ENCODE results near the gene COL4A6.

The COL4A6 gene

GRCh38 chrX:108216919-108217571, 221.2 kb downstream of the COL4A6 start:
- Histone ChIP-seq H3K9ac (ENCODE audit: low read length) (no peak overlapping the region), H4K20me1 (ENCODE audit: low read depth, low read length) (no peaks in the 10 kb centered on the region), H2AFZ (ENCODE audit: low read depth, low read length, severe bottlenecking) (no peak overlapping the region), H3K79me2 (ENCODE audit: insufficient read depth, low read length) (no peaks in the 10 kb centered on the region), H3K27me3 (ENCODE audit: low read length) (no peaks in the 10 kb centered on the region), H3K27ac (ENCODE audit: low read depth, low read length) (no peak overlapping the region), H3K36me3 (ENCODE audit: low read length) (no peaks in the 10 kb centered on the region), H3K9me2 (replicated peaks; ENCODE audit: insufficient read depth, low read length) (no peaks in the 10 kb centered on the region), H3K9me3 (ENCODE audit: insufficient read depth, low read length) (no peaks in the 10 kb centered on the region), H3K4me2 (ENCODE audit: low read depth, low read length, poor library complexity, severe bottlenecking) (no peak overlapping the region), H3K4me3 (ENCODE audit: insufficient read depth, low read length, poor library complexity, severe bottlenecking) (no peak overlapping the region), H3F3A (ENCODE audit: insufficient read depth) (no peaks in the 10 kb centered on the region)
- no peak for TF ChIP-seq EZH2phosphoT487 (conservative IDR thresholded peaks at IDR 0.05; ENCODE audit: low read length)
- no peak for TF ChIP-seq CTCF (IDR thresholded peaks at IDR 0.05; ENCODE audit: insufficient read depth, low read length, poor library complexity, severe bottlenecking)

- H3K9me2 ChIP-seq (replicated peaks; ENCODE audit: insufficient read depth, low read length), result no peaks in the 10 kb centered on the region
- no peaks in the 10 kb centered on the region for H3K9me3 ChIP-seq (ENCODE audit: insufficient read depth, low read length)
- H3K27ac ChIP-seq (ENCODE audit: low read depth, low read length), result no peak overlapping the region
- H3K4me3 ChIP-seq (ENCODE audit: insufficient read depth, low read length, poor library complexity, severe bottlenecking), result no peak overlapping the region
- H3K4me2 ChIP-seq (ENCODE audit: low read depth, low read length, poor library complexity, severe bottlenecking), result no peak overlapping the region
- H3K36me3 ChIP-seq (ENCODE audit: low read length), result no peaks in the 10 kb centered on the region
- no peaks in the 10 kb centered on the region for H3F3A ChIP-seq (ENCODE audit: insufficient read depth)
- H3K27me3 ChIP-seq (ENCODE audit: low read length), result no peaks in the 10 kb centered on the region
- no peak overlapping the region for H3K9ac ChIP-seq (ENCODE audit: low read length)
- no peak for TF ChIP-seq CTCF (IDR thresholded peaks at IDR 0.05; ENCODE audit: insufficient read depth, low read length, poor library complexity, severe bottlenecking)
- TF ChIP-seq EZH2phosphoT487 (conservative IDR thresholded peaks at IDR 0.05; ENCODE audit: low read length), result no peak
- H4K20me1 ChIP-seq (ENCODE audit: low read depth, low read length), result no peaks in the 10 kb centered on the region
- H3K79me2 ChIP-seq (ENCODE audit: insufficient read depth, low read length), result no peaks in the 10 kb centered on the region
- no peak overlapping the region for H2AFZ ChIP-seq (ENCODE audit: low read depth, low read length, severe bottlenecking)
Observed at GRCh38 chrX:108216405-108216804, 221.8 kb downstream of the COL4A6 start.

GRCh38 chrX:108211301-108211700, 226.9 kb downstream of the COL4A6 start:
- Histone ChIP-seq H3K4me2 (ENCODE audit: low read depth, low read length, poor library complexity, severe bottlenecking) (no peak overlapping the region), H4K20me1 (ENCODE audit: low read depth, low read length) (no peaks in the 10 kb centered on the region), H3K9ac (ENCODE audit: low read length) (no peak overlapping the region), H2AFZ (ENCODE audit: low read depth, low read length, severe bottlenecking) (no peak overlapping the region), H3K9me3 (ENCODE audit: insufficient read depth, low read length) (no peaks in the 10 kb centered on the region), H3K27me3 (ENCODE audit: low read length) (no peaks in the 10 kb centered on the region), H3F3A (ENCODE audit: insufficient read depth) (no peaks in the 10 kb centered on the region), H3K79me2 (ENCODE audit: insufficient read depth, low read length) (no peaks in the 10 kb centered on the region), H3K9me2 (replicated peaks; ENCODE audit: insufficient read depth, low read length) (no peaks in the 10 kb centered on the region), H3K36me3 (ENCODE audit: low read length) (no peaks in the 10 kb centered on the region), H3K4me3 (ENCODE audit: insufficient read depth, low read length, poor library complexity, severe bottlenecking) (no peak overlapping the region), H3K27ac (ENCODE audit: low read depth, low read length) (no peak overlapping the region)
- TF ChIP-seq CTCF (IDR thresholded peaks at IDR 0.05; ENCODE audit: insufficient read depth, low read length, poor library complexity, severe bottlenecking) (no peak), EZH2phosphoT487 (conservative IDR thresholded peaks at IDR 0.05; ENCODE audit: low read length) (no peak)
